K562 (cell line): ENCODE data around the gene GRIK3. TPM values are rescaled to one million over a fixed set of nuclear protein-coding genes. Genes with fewer than 3 reads are reported as not detected.

Experiments used
- ATAC-seq: fragments of 200-7000 bp; cut with Tn5 transposase; 3 replicates; pipeline ENCODE4 v1.9.1; 2020; ENCODE audit warnings: moderate library complexity
- BruUV-seq: library from RNA; stranded (reverse); fragments of 400-500 nt; replicated peaks from 2 replicates; lab custom pipeline; 2021; lab: Mats Ljungman, UMichigan
- CTCF ChIA-PET: fragments of 300-600 bp; formaldehyde crosslinking; extraction: SDS; loops from one replicate; lab custom pipeline; 2021; ENCODE audit warnings: low intra/inter-chr PET ratio; lab: Yijun Ruan, JAX
- POLR2A ChIA-PET: fragments of 300-600, 350-650 bp; sonication (Branson Sonifier 250); formaldehyde crosslinking; extraction: SDS; loops from one replicate; lab custom pipeline; 2021; ENCODE audit warnings: antibody characterized with exemption, inconsistent platforms; lab: Yijun Ruan, JAX
- DNase-seq, 4 experiments: peaks; one replicate each; pipeline versions ENCODE4 v3.0.0 to v3.0.0-alpha.2; 2011 to 2018; ENCODE audit warnings: low spot score in 3 of 4, mixed read lengths in 3 of 4; ENCODE audit errors: extremely low read depth in 1 of 4
- FAIRE-seq: peaks from 2 replicates; lab custom pipeline; 2011; peaks lifted over from hg19 to GRCh38; lab: Jason Lieb, UNC
- H2AFZ ChIP-seq: 2 replicates; pipeline ENCODE4 v1.6.0; 2011; ENCODE audit warnings: low read depth, low read length, control low read depth, inconsistent platforms
- H3K27ac ChIP-seq: fragments of 200-600 bp; 3 replicates; pipeline ENCODE4 v1.8.0; 2011; ENCODE audit warnings: low read depth, mild to moderate bottlenecking, control low read depth, inconsistent platforms, low read length, moderate library complexity, mixed read lengths; ENCODE audit errors: extremely low read depth
- H3K27me3 ChIP-seq, 2 experiments: fragments of 300-600 bp in 1 of 2; 2 replicates in 1 of 2; 3 replicates in 1 of 2; pipeline versions ENCODE4 v1.6.0 to v1.8.0; 2011; ENCODE audit warnings: inconsistent platforms in 2 of 2, low read length in 2 of 2, mild to moderate bottlenecking in 1 of 2, mixed read lengths in 1 of 2, moderate library complexity in 1 of 2; ENCODE audit not compliant: control insufficient read depth in 2 of 2, insufficient read depth in 2 of 2
- H3K36me3 ChIP-seq: fragments of 300-600 bp; 3 replicates; pipeline ENCODE4 v1.8.0; 2011; ENCODE audit warnings: mild to moderate bottlenecking, low read length, inconsistent platforms; ENCODE audit not compliant: control insufficient read depth, insufficient read depth
- H3K4me1 ChIP-seq, 2 experiments: fragments of 200-600 bp in 1 of 2; replicated peaks in 1 of 2; 2 replicates in 1 of 2; 3 replicates in 1 of 2; pipeline versions ENCODE4 v1.5.1 to v1.8.0; 2011; ENCODE audit warnings: inconsistent platforms in 2 of 2, low read length in 2 of 2, mild to moderate bottlenecking in 1 of 2, mixed read lengths in 1 of 2, moderate library complexity in 1 of 2; ENCODE audit not compliant: control insufficient read depth in 2 of 2, insufficient read depth in 2 of 2
- H3K4me2 ChIP-seq: 2 replicates; pipeline ENCODE4 v1.6.1; 2011; ENCODE audit warnings: low read length, control low read depth, inconsistent platforms, mixed read lengths; ENCODE audit not compliant: insufficient read depth
- H3K4me3 ChIP-seq: fragments of 200-600 bp; sonication (generic), shearing (Covaris generic); 2 replicates; pipeline ENCODE4 v1.5.1; 2016; ENCODE audit warnings: control low read depth, inconsistent platforms
- H3K79me2 ChIP-seq: fragments of 200-600 bp; 3 replicates; pipeline ENCODE4 v1.8.0; 2011; ENCODE audit warnings: low read length, inconsistent platforms; ENCODE audit not compliant: control insufficient read depth, insufficient read depth
- H3K9ac ChIP-seq, 2 experiments: 2 replicates each; pipeline versions ENCODE4 v1.6.0 to v1.6.1; 2011; ENCODE audit warnings: low read depth in 2 of 2, low read length in 2 of 2, control low read depth in 1 of 2, inconsistent platforms in 1 of 2, mild to moderate bottlenecking in 1 of 2, mixed read lengths in 1 of 2; ENCODE audit not compliant: insufficient read depth in 1 of 2
- H3K9me1 ChIP-seq: one replicate; pipeline ENCODE4 v1.6.0; 2011; ENCODE audit warnings: inconsistent platforms, mild to moderate bottlenecking, low read length, moderate library complexity; ENCODE audit not compliant: control insufficient read depth, insufficient read depth
- H3K9me3 ChIP-seq: replicated peaks from 2 replicates; pipeline ENCODE4 v1.5.1; 2011; ENCODE audit warnings: low read depth, low read length, inconsistent platforms; ENCODE audit not compliant: control insufficient read depth, insufficient read depth
- H4K20me1 ChIP-seq: replicated peaks from 2 replicates; pipeline ENCODE4 v1.6.1; 2011; ENCODE audit warnings: low read length, inconsistent platforms, mixed read lengths; ENCODE audit not compliant: control insufficient read depth, insufficient read depth
- BRD4 ChIP-seq: fragments of 200-600 bp; sonication (generic); IDR thresholded peaks from 2 replicates; pipeline ENCODE4 v1.6.1; 2017; ENCODE audit warnings: inconsistent platforms
- EGR1 ChIP-seq: fragments of 450-650 bp; conservative IDR thresholded peaks from 2 replicates; pipeline ENCODE4 v1.6.1; 2017; ENCODE audit warnings: mild to moderate bottlenecking
- FOXA1 ChIP-seq: fragments of 450-650 bp; IDR thresholded peaks from 2 replicates; pipeline ENCODE4 v1.6.1; 2016; ENCODE audit warnings: mild to moderate bottlenecking, borderline replicate concordance
- HDAC3 ChIP-seq: fragments of 450-650 bp; IDR thresholded peaks from 2 replicates; pipeline ENCODE4 v1.6.1; 2018; ENCODE audit warnings: borderline replicate concordance, mild to moderate bottlenecking, moderate library complexity; ENCODE audit not compliant: partially characterized antibody
- MED1 ChIP-seq: sonication (generic); formaldehyde crosslinking; IDR thresholded peaks from 2 replicates; pipeline ENCODE4 v1.8.1; 2023; ENCODE audit warnings: missing genetic modification reagents, borderline replicate concordance
- NR2C2 ChIP-seq, 2 experiments: fragments of 200-800 bp in 1 of 2; sonication (Bioruptor generic) in 1 of 2; sonication (generic) in 1 of 2; formaldehyde crosslinking in 1 of 2; IDR thresholded peaks; 2 replicates each; pipeline versions ENCODE4 v1.6.1 to v1.8.0; 2016 to 2022; ENCODE audit warnings: mild to moderate bottlenecking in 1 of 2, missing compliant biosample characterization in 1 of 2, missing genetic modification characterization in 1 of 2, missing genetic modification reagents in 1 of 2
- SNIP1 ChIP-seq: fragments of 450-650 bp; IDR thresholded peaks from 2 replicates; pipeline ENCODE4 v1.7.1; 2017; ENCODE audit warnings: low read depth, mild to moderate bottlenecking
- TEAD4 ChIP-seq, 2 experiments: sonication (generic) in 1 of 2; formaldehyde crosslinking in 1 of 2; IDR thresholded peaks; 2 replicates each; pipeline versions ENCODE4 v1.6.1 to v1.8.0; 2012 to 2022; ENCODE audit warnings: borderline replicate concordance in 1 of 2, inconsistent platforms in 1 of 2, low read length in 1 of 2, mild to moderate bottlenecking in 1 of 2, missing genetic modification reagents in 1 of 2
- TRIM28 ChIP-seq: fragments of 450-650 bp; IDR thresholded peaks from 2 replicates; pipeline ENCODE4 v1.6.1; 2017
- WGBS: fragments of 100-300 bp; shearing (Covaris generic); methylation state at CpG from one replicate; pipeline ENCODE4 v1.1.6; 2016; ENCODE audit warnings: low coverage, mixed read lengths; ENCODE audit not compliant: insufficient coverage; ENCODE audit errors: missing lambda C conversion rate; 5-methylcytosine and 5-hydroxymethylcytosine counted together
- in situ Hi-C: fragments of 300-500 bp; cut with MboI; formaldehyde crosslinking; loops from 4 replicates; pipeline ENCODE4 v1.15.0; 2018; ENCODE audit warnings: inconsistent platforms, mixed read lengths
- intact Hi-C: fragments of 100-400 bp; cut with micrococcal nuclease; formaldehyde crosslinking; loops from 2 replicates; pipeline ENCODE4 v1.14.2; 2022
- polyA plus RNA-seq, 8 experiments: library from polyadenylated mRNA; depleted of rRNA in 4 of 8; stranded (reverse) in 5 of 8; unstranded in 3 of 8; fragments of >200 nt; fragmentation: Nextera tagmentation in 2 of 8; fragmentation: Illumina TruSeq in 1 of 8; extraction: Ambion mirVana in 2 of 8; extraction: Trizol in 1 of 8; gene quantifications; 2 replicates each; pipeline versions ENCODE4 v1.2.1 to v1.2.3, GENCODE V29; 2011 to 2014; ENCODE audit warnings: inconsistent platforms in 1 of 8, missing spikeins in 1 of 8
- total RNA-seq, 7 experiments: library from RNA; depleted of rRNA in 6 of 7; stranded (reverse); fragments of >200 nt in 6 of 7; fragmentation: Illumina TruSeq in 2 of 7; extraction: Trizol in 2 of 7; gene quantifications; 2 replicates each; pipeline versions ENCODE4 v1.2.1 to v1.2.3, GENCODE V29; 2011 to 2021; ENCODE audit warnings: low replicate concordance in 1 of 7
- TF ChIP-seq, protein P1 (sequence below): fragments of 250-450 bp; sonication (Bioruptor Pico); IDR thresholded peaks from 2 replicates; pipeline ENCODE4 v1.5.0; 2021; ENCODE audit warnings: mild to moderate bottlenecking, borderline replicate concordance

GRIK3 gene
- total and polyA plus RNA-seq, 9 of the 15 experiments (the other 6 are each of a cell fraction or from before 2014, with no cell fraction given): not detected

DNA sequence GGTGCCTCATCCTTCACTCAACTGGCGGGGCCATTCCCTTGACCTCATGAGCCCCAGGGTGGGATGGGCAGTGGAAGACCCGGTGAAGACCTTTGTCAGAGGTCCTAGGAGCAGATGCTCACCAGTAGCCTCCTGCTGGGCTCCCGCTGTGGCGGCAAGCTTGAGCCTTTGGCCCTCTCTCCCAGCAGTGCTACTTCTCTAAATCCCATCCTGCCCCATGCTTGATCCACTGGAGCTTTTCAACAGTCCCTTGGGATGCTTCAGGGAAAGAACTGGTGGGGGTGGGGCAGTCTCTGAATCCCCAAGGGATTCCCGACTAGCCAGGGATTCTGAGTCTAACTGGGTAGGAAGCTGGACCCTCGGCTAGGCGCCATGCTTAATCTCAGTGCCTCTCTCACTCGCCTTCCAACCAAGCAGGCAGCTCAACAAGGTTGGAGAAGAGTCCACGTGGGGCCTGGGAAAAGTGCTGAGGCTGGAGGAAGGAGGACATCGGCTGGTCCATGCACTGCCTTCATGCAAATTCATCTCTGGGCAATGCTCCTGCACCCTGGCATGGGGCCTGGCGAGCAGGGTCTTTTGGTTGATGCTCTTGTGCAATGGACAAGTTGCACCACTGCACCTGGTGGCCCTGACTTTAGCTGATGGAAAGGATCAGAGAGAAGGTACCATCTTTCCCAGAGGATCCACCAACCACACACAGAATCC is 190.3 kb downstream of the GRIK3 start:
- DNase-seq: no peak
- ATAC-seq: no peak
- no peak for FAIRE-seq
- TF ChIP-seq HDAC3: no peak
- no peak for TF ChIP-seq FOXA1
- no peak for TF ChIP-seq SNIP1
- TF ChIP-seq, protein P1, sequence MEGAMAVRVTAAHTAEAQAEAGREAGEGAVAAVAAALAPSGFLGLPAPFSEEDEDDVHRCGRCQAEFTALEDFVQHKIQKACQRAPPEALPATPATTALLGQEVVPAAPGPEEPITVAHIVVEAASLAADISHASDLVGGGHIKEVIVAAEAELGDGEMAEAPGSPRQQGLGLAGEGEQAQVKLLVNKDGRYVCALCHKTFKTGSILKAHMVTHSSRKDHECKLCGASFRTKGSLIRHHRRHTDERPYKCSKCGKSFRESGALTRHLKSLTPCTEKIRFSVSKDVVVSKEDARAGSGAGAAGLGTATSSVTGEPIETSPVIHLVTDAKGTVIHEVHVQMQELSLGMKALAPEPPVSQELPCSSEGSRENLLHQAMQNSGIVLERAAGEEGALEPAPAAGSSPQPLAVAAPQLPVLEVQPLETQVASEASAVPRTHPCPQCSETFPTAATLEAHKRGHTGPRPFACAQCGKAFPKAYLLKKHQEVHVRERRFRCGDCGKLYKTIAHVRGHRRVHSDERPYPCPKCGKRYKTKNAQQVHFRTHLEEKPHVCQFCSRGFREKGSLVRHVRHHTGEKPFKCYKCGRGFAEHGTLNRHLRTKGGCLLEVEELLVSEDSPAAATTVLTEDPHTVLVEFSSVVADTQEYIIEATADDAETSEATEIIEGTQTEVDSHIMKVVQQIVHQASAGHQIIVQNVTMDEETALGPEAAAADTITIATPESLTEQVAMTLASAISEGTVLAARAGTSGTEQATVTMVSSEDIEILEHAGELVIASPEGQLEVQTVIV (CRISPR knock-in tag): no peak
- TF ChIP-seq EGR1: no peak
- no peak for TF ChIP-seq NR2C2 (CRISPR knock-in tag; IDR thresholded peaks at IDR 0.05)
- TF ChIP-seq NR2C2 (tag; IDR thresholded peaks at IDR 0.05): no peak
- no peak for TF ChIP-seq TRIM28
- TF ChIP-seq BRD4: no peak
- TF ChIP-seq TEAD4 (IDR thresholded peaks at IDR 0.05; ENCODE audit: low read length): no peak
- no peak for TF ChIP-seq TEAD4 (CRISPR knock-in tag; IDR thresholded peaks at IDR 0.05; ENCODE audit: borderline replicate concordance)
- TF ChIP-seq MED1 (CRISPR knock-in tag): no peak
- TF ChIP-seq, all 486 proteins: peak for 0
- H3K9me1 ChIP-seq: no peaks in the 10 kb centered on the region
- ChIA-PET CTCF (no interaction called here), POLR2A (no interaction called here)
- H3K79me2 ChIP-seq: no peaks in the 10 kb centered on the region
- intact Hi-C loops (no loop called here), in situ Hi-C loops (no loop called here)
- H3K4me3 ChIP-seq: no peak overlapping the region
- no TSS peak for BruUV-seq
- no peaks in the 10 kb centered on the region for H3K36me3 ChIP-seq
- H4K20me1 ChIP-seq: peaks cover 17% of the 10 kb centered on the region
- peaks cover 20 to 66% of the 10 kb centered on the region in 2 experiments for H3K27me3 ChIP-seq
- no peaks in the 10 kb centered on the region for H3K4me1 ChIP-seq
- H3K27ac ChIP-seq: no peak overlapping the region
- H3K9ac ChIP-seq: no peak overlapping the region
- no peak overlapping the region for H3K4me2 ChIP-seq
- H3K9me3 ChIP-seq: no peaks in the 10 kb centered on the region
- no peak overlapping the region for H2AFZ ChIP-seq
- 0% methylated on average over 11 of the region's 11 CpGs for WGBS
